Stimulated activated naive CD8-positive, alpha-beta T cell treated with anti-CD3 and anti-CD28 coated beads, Interleukin-15, amount 100 ng/mL, for 72 hours (primary cell): ENCODE results near the gene PIBF1.
"Not testable (repeated sequence)": the region's sequence is repeated elsewhere in the genome, so short reads cannot be mapped to it uniquely, and the experiment has no call there.

Experiments
- ATAC-seq: fragments of 150-1000 bp; cut with Tn5 transposase; 2 replicates; pipeline ENCODE4 v1.10.0; 2021; ENCODE audit warnings: mild to moderate bottlenecking, moderate library complexity
- DNase-seq, 2 donors: peaks; one replicate each; pipeline ENCODE4 v3.0.0; 2021 to 2022
- H3K27ac Mint-ChIP-seq, 2 donors: one replicate each; pipeline ENCODE4 v1.8.0; 2022; ENCODE audit warnings: mild to moderate bottlenecking in 2 of 2, mixed read lengths in 2 of 2, moderate library complexity in 2 of 2
- H3K27me3 Mint-ChIP-seq: one replicate; pipeline ENCODE4 v1.8.0; 2022; ENCODE audit warnings: mixed read lengths
- H3K4me1 Mint-ChIP-seq: one replicate; pipeline ENCODE4 v1.8.0; 2022; ENCODE audit warnings: mild to moderate bottlenecking, mixed read lengths
- H3K4me3 Mint-ChIP-seq, 2 donors: one replicate each; pipeline ENCODE4 v1.8.0; 2022; ENCODE audit warnings: mild to moderate bottlenecking in 2 of 2, mixed read lengths in 2 of 2, moderate library complexity in 1 of 2
- H3K9me3 Mint-ChIP-seq, 2 donors: one replicate each; pipeline ENCODE4 v1.8.0; 2022; ENCODE audit warnings: mixed read lengths in 2 of 2

PIBF1 gene

GRCh38 chr13:73011751-73012150 lies 229.8 kb downstream of the PIBF1 start:
- Mint-ChIP-seq H3K27me3 (no peaks in the 10 kb centered on the region), H3K9me3 (no peaks in the 10 kb centered on the region), H3K4me3 (no peak overlapping the region), H3K4me1 (no peaks in the 10 kb centered on the region), H3K27ac (no peak overlapping the region)
- DNase-seq (no peak), ATAC-seq (no peak)

GRCh38 chr13:73015805-73016204 lies 233.9 kb downstream of the PIBF1 start:
- ATAC-seq, result no peak
- Mint-ChIP-seq H3K9me3 (no peaks in the 10 kb centered on the region), H3K4me1 (no peaks in the 10 kb centered on the region), H3K27ac (no peak overlapping the region), H3K4me3 (no peak overlapping the region), H3K27me3 (no peaks in the 10 kb centered on the region)
- DNase-seq, result no peak

- Mint-ChIP-seq H3K27me3 (no peaks in the 10 kb centered on the region), H3K4me1 (no peaks in the 10 kb centered on the region), H3K27ac (no peak overlapping the region), H3K9me3 (no peaks in the 10 kb centered on the region), H3K4me3 (no peak overlapping the region)
- no peak for DNase-seq
- no peak for ATAC-seq
Observed at GRCh38 chr13:73018336-73018735, 236.4 kb downstream of the PIBF1 start.

- H3K4me3 Mint-ChIP-seq, result no peak overlapping the region
- peak overlapping the region; percentile 46 to 79 for H3K27ac Mint-ChIP-seq
- no peak for DNase-seq
- no peaks in the 10 kb centered on the region for H3K27me3 Mint-ChIP-seq
- H3K9me3 Mint-ChIP-seq, result no peaks in the 10 kb centered on the region
- peaks cover 16% of the 10 kb centered on the region for H3K4me1 Mint-ChIP-seq
- ATAC-seq, result peak; percentile 82
Observed at GRCh38 chr13:73025217-73026012, 243.5 kb downstream of the PIBF1 start.

- no peaks in the 10 kb centered on the region for H3K9me3 Mint-ChIP-seq
- DNase-seq, result no peak
- no peak overlapping the region for H3K4me3 Mint-ChIP-seq
Observed at GRCh38 chr13:73034901-73035300, 253.0 kb downstream of the PIBF1 start.

GRCh38 chr13:73035660-73036059 lies 253.7 kb downstream of the PIBF1 start:
- Mint-ChIP-seq H3K4me1 (no peaks in the 10 kb centered on the region), H3K4me3 (no peak overlapping the region)
- no peak for ATAC-seq

More at GRCh38 chr13:73034901-73035300, 253.0 kb downstream of the PIBF1 start:
- no peak for ATAC-seq
- Mint-ChIP-seq H3K27ac (no peak overlapping the region), H3K4me1 (no peaks in the 10 kb centered on the region), H3K27me3 (no peaks in the 10 kb centered on the region)

GRCh38 chr13:73036566-73036965 lies 254.6 kb downstream of the PIBF1 start:
- no peak for DNase-seq
- no peak for ATAC-seq
- no peak overlapping the region for H3K27ac Mint-ChIP-seq
- no peaks in the 10 kb centered on the region for H3K9me3 Mint-ChIP-seq
- no peaks in the 10 kb centered on the region for H3K27me3 Mint-ChIP-seq
- H3K4me1 Mint-ChIP-seq, result no peaks in the 10 kb centered on the region
- no peak overlapping the region for H3K4me3 Mint-ChIP-seq

More at GRCh38 chr13:73035660-73036059, 253.7 kb downstream of the PIBF1 start:
- Mint-ChIP-seq H3K9me3 (no peaks in the 10 kb centered on the region), H3K27ac (no peak overlapping the region), H3K27me3 (no peaks in the 10 kb centered on the region)
- no peak for DNase-seq

- no peaks in the 10 kb centered on the region for H3K4me1 Mint-ChIP-seq
- no peak overlapping the region for H3K4me3 Mint-ChIP-seq
- DNase-seq, result no peak
- H3K27me3 Mint-ChIP-seq, result no peaks in the 10 kb centered on the region
- no peak for ATAC-seq
- H3K27ac Mint-ChIP-seq, result no peak overlapping the region
- no peaks in the 10 kb centered on the region for H3K9me3 Mint-ChIP-seq
Observed at GRCh38 chr13:73038064-73038463, 256.1 kb downstream of the PIBF1 start.

GRCh38 chr13:73039201-73040108 lies 257.5 kb downstream of the PIBF1 start:
- DNase-seq (no peak), ATAC-seq (no peak)
- Mint-ChIP-seq H3K4me3 (no peak overlapping the region), H3K4me1 (no peaks in the 10 kb centered on the region), H3K27ac (no peak overlapping the region), H3K27me3 (no peaks in the 10 kb centered on the region), H3K9me3 (no peaks in the 10 kb centered on the region)

- no peak overlapping the region for H3K4me3 Mint-ChIP-seq
- H3K4me1 Mint-ChIP-seq, result no peaks in the 10 kb centered on the region
- no peaks in the 10 kb centered on the region for H3K27me3 Mint-ChIP-seq
- DNase-seq (no peak), ATAC-seq (no peak)
- no peak overlapping the region for H3K27ac Mint-ChIP-seq
- no peaks in the 10 kb centered on the region for H3K9me3 Mint-ChIP-seq
Observed at GRCh38 chr13:73040484-73040883, 258.6 kb downstream of the PIBF1 start.

- DNase-seq (no peak), ATAC-seq (no peak)
- H3K4me1 Mint-ChIP-seq, result no peaks in the 10 kb centered on the region
- no peak overlapping the region for H3K4me3 Mint-ChIP-seq
- no peaks in the 10 kb centered on the region for H3K9me3 Mint-ChIP-seq
- no peaks in the 10 kb centered on the region for H3K27me3 Mint-ChIP-seq
- H3K27ac Mint-ChIP-seq, result no peak overlapping the region
Observed at GRCh38 chr13:73040968-73041596, 259.1 kb downstream of the PIBF1 start.

GRCh38 chr13:73045031-73045430 lies 263.1 kb downstream of the PIBF1 start:
- Mint-ChIP-seq H3K27me3 (no peaks in the 10 kb centered on the region), H3K4me1 (no peaks in the 10 kb centered on the region), H3K27ac (no peak overlapping the region), H3K4me3 (no peak overlapping the region), H3K9me3 (no peaks in the 10 kb centered on the region)
- no peak for DNase-seq
- no peak for ATAC-seq

- H3K27ac Mint-ChIP-seq, H3K27me3 Mint-ChIP-seq, ATAC-seq, H3K9me3 Mint-ChIP-seq, H3K4me3 Mint-ChIP-seq, DNase-seq, H3K4me1 Mint-ChIP-seq: not testable (repeated sequence)
Observed at GRCh38 chr13:73048615-73049014, 266.7 kb downstream of the PIBF1 start.

GRCh38 chr13:73054712-73055111 lies 272.8 kb downstream of the PIBF1 start:
- Mint-ChIP-seq H3K27me3 (peaks cover 27% of the 10 kb centered on the region), H3K27ac (no peak overlapping the region), H3K4me3 (no peak overlapping the region), H3K4me1 (peaks cover 10% of the 10 kb centered on the region), H3K9me3 (no peaks in the 10 kb centered on the region)
- DNase-seq (no peak), ATAC-seq (no peak)

GRCh38 chr13:73055813-73056564 lies 274.1 kb downstream of the PIBF1 start:
- H3K27me3 Mint-ChIP-seq, result peaks cover 37% of the 10 kb centered on the region
- no peak for ATAC-seq
- H3K4me3 Mint-ChIP-seq, result no peak overlapping the region
- H3K27ac Mint-ChIP-seq, result no peak overlapping the region
- H3K9me3 Mint-ChIP-seq, result no peaks in the 10 kb centered on the region
- no peak for DNase-seq
- peaks cover 22% of the 10 kb centered on the region for H3K4me1 Mint-ChIP-seq
